Adrenal gland (tissue), 5 donors: ENCODE measurements around the gene CAMK2D.

Source experiments
- CTCF ChIP-seq, 6 experiments: fragments of 450-650 bp in 4 of 6; fragments of 200-600 bp in 2 of 6; sonication (generic) in 1 of 6; IDR thresholded peaks; 1 replicate in 5 of 6; 2 replicates in 1 of 6; pipeline versions ENCODE4 v1.5.1 to v1.8.0; 2016 to 2021; ENCODE audit warnings: antibody characterized with exemption in 6 of 6, mild to moderate bottlenecking in 2 of 6, moderate library complexity in 1 of 6
- POLR2A ChIP-seq, 2 donors: fragments of 450-650 bp; IDR thresholded peaks; one replicate each; pipeline ENCODE4 v1.6.1; 2017; ENCODE audit warnings: antibody characterized with exemption in 2 of 2, mild to moderate bottlenecking in 2 of 2, moderate library complexity in 1 of 2
- donor health status: DM: no; HTN: no; CAD: no.

- no peak for TF ChIP-seq CTCF (IDR thresholded peaks at IDR 0.05)
- no peak for TF ChIP-seq POLR2A (IDR thresholded peaks at IDR 0.05)
These were observed 54.5 kb downstream of the CAMK2D start for GRCh38 chr4:113707048-113707447.
